GM21723 (cell line): Measurements from ENCODE around the gene COL6A1.

Experiments used
- ATAC-seq: cut with Tn5 transposase; IDR thresholded peaks from one replicate; pipeline ENCODE4 v1.9.1; 2021; ENCODE audit warnings: mild to moderate bottlenecking, moderate library complexity; ENCODE audit not compliant: unreplicated experiment

COL6A1 gene

DNA sequence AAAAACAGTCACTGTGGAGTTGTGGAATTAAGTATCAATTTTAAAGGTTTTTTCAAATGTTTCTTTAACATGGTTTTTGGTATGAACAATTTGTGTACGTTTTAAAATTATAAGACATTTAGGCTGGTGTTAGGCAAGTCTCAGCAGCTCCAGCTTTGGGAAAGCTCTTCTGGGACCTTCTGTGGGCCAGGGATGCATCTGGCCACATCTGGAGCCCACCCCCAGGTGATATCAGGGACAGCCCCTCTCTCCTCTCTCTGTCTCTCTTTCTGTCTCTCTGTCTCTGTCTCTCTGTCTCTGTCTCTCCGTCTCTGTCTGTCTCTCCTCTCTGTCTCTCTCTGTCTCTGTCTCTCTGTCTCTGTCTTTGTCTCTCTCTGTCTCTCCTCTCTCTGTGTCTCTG lies 1.3 kb upstream of the COL6A1 start:
- no peak for ATAC-seq

- no peak for ATAC-seq
Measured at GRCh38 chr21:45980697-45981096, 873 bp upstream of the COL6A1 start.

- no peak for ATAC-seq
Measured at GRCh38 chr21:45982092-45982757, 655 bp downstream of the COL6A1 start.

- ATAC-seq, result no peak
Measured at GRCh38 chr21:45982758-45983648, 1.4 kb downstream of the COL6A1 start.

GRCh38 chr21:45983649-45983965 lies 2.0 kb downstream of the COL6A1 start:
- no peak for ATAC-seq

GRCh38 chr21:45983981-45984551 lies 2.5 kb downstream of the COL6A1 start:
- no peak for ATAC-seq

- ATAC-seq, result no peak
Measured at GRCh38 chr21:45984584-45985095, 3.1 kb downstream of the COL6A1 start.

- ATAC-seq, result no peak
Measured at GRCh38 chr21:45985471-45986315, 4.1 kb downstream of the COL6A1 start.

DNA sequence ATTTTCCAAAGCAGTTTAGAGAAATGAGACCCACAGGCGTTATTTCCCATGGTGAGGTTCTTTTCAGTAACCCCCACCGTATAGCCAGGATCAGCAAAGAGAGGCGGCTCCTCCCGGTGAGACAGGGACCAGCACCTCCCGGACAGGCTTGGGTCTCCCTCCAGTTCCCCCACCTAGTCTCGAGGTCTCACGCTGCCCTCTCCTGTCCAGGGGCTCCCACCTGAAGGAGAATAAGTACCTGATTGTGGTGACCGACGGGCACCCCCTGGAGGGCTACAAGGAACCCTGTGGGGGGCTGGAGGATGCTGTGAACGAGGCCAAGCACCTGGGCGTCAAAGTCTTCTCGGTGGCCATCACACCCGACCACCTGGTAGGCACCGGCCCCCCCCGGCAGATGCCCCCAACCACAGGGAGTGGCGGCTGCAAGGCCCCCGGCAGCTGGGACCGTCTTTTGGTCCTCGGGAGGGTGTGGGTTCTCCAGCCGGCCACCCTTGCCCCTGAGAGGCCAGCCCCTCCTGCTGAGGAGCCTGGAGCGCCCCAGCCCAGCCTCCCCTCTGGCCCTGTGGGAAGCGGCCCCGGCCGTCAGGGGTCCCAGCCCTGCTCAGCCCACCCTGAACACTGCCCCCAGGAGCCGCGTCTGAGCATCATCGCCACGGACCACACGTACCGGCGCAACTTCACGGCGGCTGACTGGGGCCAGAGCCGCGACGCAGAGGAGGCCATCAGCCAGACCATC lies 4.9 kb downstream of the COL6A1 start:
- ATAC-seq, result no peak

DNA sequence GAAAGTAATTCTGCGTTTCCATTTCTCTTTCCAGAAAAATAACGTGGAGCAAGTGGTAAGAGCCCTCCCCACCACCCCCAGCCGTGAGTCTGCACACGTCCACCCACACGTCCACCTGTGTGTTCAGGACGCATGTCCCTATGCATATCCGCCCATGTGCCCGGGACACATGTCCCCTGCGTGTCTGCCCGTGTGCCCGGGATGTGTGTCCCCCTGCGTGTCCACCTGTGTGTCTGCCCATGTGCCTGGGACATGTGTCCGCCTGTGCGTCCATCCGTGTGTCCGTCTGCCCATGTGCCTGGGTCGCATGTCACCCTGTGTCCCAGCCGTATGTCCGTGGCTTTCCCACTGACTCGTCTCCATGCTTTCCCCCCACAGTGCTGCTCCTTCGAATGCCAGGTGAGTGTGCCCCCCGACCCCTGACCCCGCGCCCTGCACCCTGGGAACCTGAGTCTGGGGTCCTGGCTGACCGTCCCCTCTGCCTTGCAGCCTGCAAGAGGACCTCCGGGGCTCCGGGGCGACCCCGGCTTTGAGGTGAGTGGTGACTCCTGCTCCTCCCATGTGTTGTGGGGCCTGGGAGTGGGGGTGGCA lies 5.6 kb downstream of the COL6A1 start:
- ATAC-seq, result no peak

DNA sequence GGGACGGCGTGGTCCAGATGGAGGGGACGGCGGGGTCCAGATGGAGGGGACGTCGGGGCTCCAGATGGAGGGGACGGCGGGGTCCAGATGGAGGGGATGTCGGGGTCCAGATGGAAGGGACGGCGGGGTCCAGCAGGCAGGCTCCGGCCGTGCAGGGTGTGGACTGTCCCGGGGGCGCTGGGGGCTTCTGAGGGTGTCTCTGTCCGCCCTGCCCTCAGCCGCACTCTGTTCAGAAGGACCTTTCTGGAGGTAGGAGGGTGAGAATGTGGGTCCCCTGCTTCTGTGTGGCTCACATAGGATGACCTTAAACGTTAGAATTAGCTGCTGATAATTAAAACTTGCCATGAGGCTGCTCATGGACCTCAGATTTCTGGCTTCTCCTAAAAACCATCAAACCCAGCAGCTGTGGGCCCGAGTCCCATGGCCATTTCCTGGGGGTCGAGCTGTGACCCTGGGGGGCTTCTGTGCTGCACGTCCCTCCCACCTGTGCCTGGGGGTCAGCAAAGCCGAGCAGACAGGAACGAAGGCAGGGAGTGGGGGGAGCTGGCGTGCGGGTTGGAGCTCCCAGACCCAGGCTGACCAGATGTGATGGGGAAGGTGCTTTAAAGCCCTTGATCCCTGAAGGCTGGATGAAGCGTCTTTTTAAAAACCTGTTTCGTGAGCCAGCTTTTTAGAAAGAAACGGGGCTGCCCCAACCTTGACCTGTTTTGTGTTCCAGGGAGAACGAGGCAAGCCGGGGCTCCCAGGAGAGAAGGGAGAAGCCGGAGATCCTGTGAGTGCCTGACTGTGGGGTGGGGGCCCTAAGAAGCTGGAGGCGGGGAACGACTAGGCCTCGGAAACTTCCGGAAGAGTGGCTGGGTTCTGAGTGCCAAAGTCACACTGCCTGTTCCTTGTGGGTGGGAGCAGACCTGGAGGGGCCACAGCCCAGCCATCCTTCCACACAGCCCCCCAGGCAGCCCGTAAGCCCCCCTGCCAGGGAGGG lies 7.1 kb downstream of the COL6A1 start:
- no peak for ATAC-seq

GRCh38 chr21:45989355-45990048 lies 7.9 kb downstream of the COL6A1 start:
- ATAC-seq, result no peak

- no peak for ATAC-seq
Measured at GRCh38 chr21:45990049-45990711, 8.6 kb downstream of the COL6A1 start.

- ATAC-seq, result no peak
Measured at GRCh38 chr21:45990741-45991605, 9.4 kb downstream of the COL6A1 start.

DNA sequence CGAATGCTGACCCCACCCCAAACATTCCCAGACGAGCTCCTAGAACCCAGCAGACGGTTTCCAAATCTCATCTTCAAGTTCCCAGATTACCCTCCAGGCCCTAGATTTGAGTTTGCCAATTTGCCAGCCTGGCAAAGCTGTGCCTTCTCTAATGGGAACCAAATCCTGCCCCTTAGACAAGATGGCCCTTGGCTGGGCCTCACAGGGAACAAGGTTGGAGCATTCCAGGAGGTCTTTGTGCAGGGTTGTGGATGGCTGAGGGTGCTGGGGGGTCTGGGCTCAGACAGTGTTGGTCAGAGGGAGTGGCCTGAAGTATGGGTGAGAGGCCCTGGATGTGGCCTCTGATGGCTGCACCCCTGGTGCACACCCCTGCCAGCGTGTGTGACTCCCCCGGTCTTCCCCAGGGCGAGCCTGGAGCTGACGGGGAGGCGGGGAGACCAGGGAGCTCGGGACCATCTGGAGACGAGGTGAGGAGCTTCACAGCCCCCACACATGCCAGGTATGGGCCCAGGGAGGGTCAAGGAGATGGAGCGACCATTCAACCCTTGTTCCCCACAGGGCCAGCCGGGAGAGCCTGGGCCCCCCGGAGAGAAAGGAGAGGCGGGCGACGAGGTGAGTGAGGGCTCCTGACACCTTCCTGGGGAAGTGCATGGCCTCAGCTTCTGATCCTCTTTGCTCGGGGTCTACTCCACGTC lies 10.2 kb downstream of the COL6A1 start:
- ATAC-seq, result no peak
